Measurements from ENCODE around the gene S100A7. TPM values are rescaled to one million over a fixed set of nuclear protein-coding genes. Genes with fewer than 3 reads are reported as not detected.
A peak's percentile ranks its signal among the peaks of the same experiment; 100 is the strongest.

Gene S100A7
- total RNA-seq, 2 experiments from 2014 or later, result not detected

GRCh38 chr1:153434746-153435455, 25.6 kb downstream of the S100A7 start:
- ChIA-PET POLR2A (no interaction called here), CTCF (no interaction called here)
- Mint-ChIP-seq H3K27me3 (peaks cover 3% of the 10 kb centered on the region), H3K4me1 (no peaks in the 10 kb centered on the region), H3K27ac (no peak overlapping the region), H3K9me3 (no peaks in the 10 kb centered on the region), H3K4me3 (no peak overlapping the region), H3K36me3 (ENCODE audit: low read depth) (no peaks in the 10 kb centered on the region)
- no peak for DNase-seq

- Mint-ChIP-seq H3K4me3 (no peak overlapping the region), H3K27me3 (peaks cover 7% of the 10 kb centered on the region), H3K4me1 (no peaks in the 10 kb centered on the region), H3K36me3 (ENCODE audit: low read depth) (no peaks in the 10 kb centered on the region), H3K9me3 (no peaks in the 10 kb centered on the region), H3K27ac (no peak overlapping the region)
- no peak for DNase-seq
- POLR2A ChIA-PET, result no interaction called here
- CTCF ChIA-PET, result no interaction called here
Measured at GRCh38 chr1:153432874-153433681, 27.4 kb downstream of the S100A7 start.

- no peak for DNase-seq
- no peaks in the 10 kb centered on the region for H3K36me3 Mint-ChIP-seq (ENCODE audit: low read depth)
- ChIA-PET POLR2A (no interaction called here), CTCF (no interaction called here)
- H3K27ac Mint-ChIP-seq, result no peak overlapping the region
- H3K4me1 Mint-ChIP-seq, result no peaks in the 10 kb centered on the region
- no peaks in the 10 kb centered on the region for H3K9me3 Mint-ChIP-seq
- no peak overlapping the region for H3K4me3 Mint-ChIP-seq
- H3K27me3 Mint-ChIP-seq, result peaks cover 7% of the 10 kb centered on the region
Measured at GRCh38 chr1:153431928-153432327, 28.5 kb downstream of the S100A7 start.

DNA sequence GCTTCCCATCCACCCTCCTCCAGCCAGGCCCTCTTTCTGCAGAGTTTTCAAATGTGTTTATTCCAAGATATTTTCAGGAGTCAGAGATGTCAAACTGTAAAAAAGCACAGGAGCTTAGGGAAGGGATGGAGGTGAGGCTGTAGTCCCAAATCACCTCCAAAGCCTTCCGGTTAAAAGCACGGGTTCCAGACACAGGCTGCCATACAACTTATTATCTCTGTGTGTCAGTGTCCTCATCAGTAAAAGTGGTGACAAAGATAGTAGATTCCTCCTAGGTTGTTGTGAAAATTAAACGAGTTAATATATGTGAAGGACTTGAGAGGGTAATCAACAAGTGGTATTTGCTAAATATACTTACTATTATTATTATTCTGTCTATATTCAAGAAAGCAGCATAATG, 29.0 kb downstream of the S100A7 start:
- Mint-ChIP-seq H3K4me1 (no peaks in the 10 kb centered on the region), H3K36me3 (ENCODE audit: low read depth) (no peaks in the 10 kb centered on the region), H3K27me3 (peaks cover 7% of the 10 kb centered on the region), H3K9me3 (no peaks in the 10 kb centered on the region), H3K27ac (no peak overlapping the region), H3K4me3 (no peak overlapping the region)
- ChIA-PET POLR2A (no interaction called here), CTCF (no interaction called here)
- DNase-seq, result no peak

GRCh38 chr1:153431002-153431401, 29.4 kb downstream of the S100A7 start:
- no peaks in the 10 kb centered on the region for H3K4me1 Mint-ChIP-seq
- no peak overlapping the region for H3K27ac Mint-ChIP-seq
- no peaks in the 10 kb centered on the region for H3K36me3 Mint-ChIP-seq (ENCODE audit: low read depth)
- no peaks in the 10 kb centered on the region for H3K9me3 Mint-ChIP-seq
- no peak for DNase-seq
- H3K4me3 Mint-ChIP-seq, result no peak overlapping the region
- peaks cover 7% of the 10 kb centered on the region for H3K27me3 Mint-ChIP-seq
- CTCF ChIA-PET, result no interaction called here
- POLR2A ChIA-PET, result no interaction called here

GRCh38 chr1:153430561-153430960, 29.9 kb downstream of the S100A7 start:
- CTCF ChIA-PET, result no interaction called here
- peaks cover 7% of the 10 kb centered on the region for H3K27me3 Mint-ChIP-seq

DNA sequence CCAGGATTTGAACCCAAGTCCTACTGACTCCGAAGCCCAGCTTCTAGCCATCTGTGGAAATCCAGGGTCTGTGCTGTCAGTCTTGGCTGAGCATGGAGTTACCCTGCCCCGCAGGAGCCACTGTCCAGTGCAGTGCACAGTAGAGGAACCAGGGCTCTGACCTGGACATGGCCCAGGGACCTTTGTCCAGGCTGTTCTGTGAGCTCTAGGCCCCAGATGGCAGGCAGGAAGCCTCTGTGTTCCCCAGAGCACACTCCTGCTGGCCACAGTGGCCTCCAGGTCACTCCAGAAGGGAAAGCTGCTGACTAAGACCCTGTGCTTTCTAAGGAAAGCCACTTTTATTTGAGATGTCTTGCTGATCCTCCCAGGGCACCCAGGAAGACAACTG, 30.3 kb downstream of the S100A7 start:
- H3K27me3 Mint-ChIP-seq, result peaks cover 10% of the 10 kb centered on the region
- no peaks in the 10 kb centered on the region for H3K4me1 Mint-ChIP-seq
- CTCF ChIA-PET, result no interaction called here
- no peaks in the 10 kb centered on the region for H3K9me3 Mint-ChIP-seq
- no peak overlapping the region for H3K27ac Mint-ChIP-seq
- no peak overlapping the region for H3K4me3 Mint-ChIP-seq
- H3K36me3 Mint-ChIP-seq (ENCODE audit: low read depth), result no peaks in the 10 kb centered on the region
- POLR2A ChIA-PET, result no interaction called here
- DNase-seq, result no peak

More at GRCh38 chr1:153430561-153430960, 29.9 kb downstream of the S100A7 start:
- Mint-ChIP-seq H3K9me3 (no peaks in the 10 kb centered on the region), H3K27ac (no peak overlapping the region), H3K4me3 (no peak overlapping the region), H3K4me1 (no peaks in the 10 kb centered on the region), H3K36me3 (ENCODE audit: low read depth) (no peaks in the 10 kb centered on the region)
- POLR2A ChIA-PET, result no interaction called here
- DNase-seq, result no peak

- Mint-ChIP-seq H3K27ac (no peak overlapping the region), H3K27me3 (peaks cover 13% of the 10 kb centered on the region), H3K4me3 (no peak overlapping the region), H3K4me1 (no peaks in the 10 kb centered on the region), H3K36me3 (ENCODE audit: low read depth) (no peaks in the 10 kb centered on the region), H3K9me3 (no peaks in the 10 kb centered on the region)
- CTCF ChIA-PET, result no interaction called here
- POLR2A ChIA-PET, result no interaction called here
- DNase-seq, result no peak
Measured at GRCh38 chr1:153429266-153430165, 30.9 kb downstream of the S100A7 start.

- DNase-seq, result no peak
- Mint-ChIP-seq H3K9me3 (no peaks in the 10 kb centered on the region), H3K27me3 (peaks cover 13% of the 10 kb centered on the region), H3K27ac (no peak overlapping the region), H3K4me1 (no peaks in the 10 kb centered on the region), H3K36me3 (ENCODE audit: low read depth) (no peaks in the 10 kb centered on the region), H3K4me3 (no peak overlapping the region)
- POLR2A ChIA-PET, result no interaction called here
- CTCF ChIA-PET, result no interaction called here
Measured at GRCh38 chr1:153428791-153429190, 31.7 kb downstream of the S100A7 start.

DNA sequence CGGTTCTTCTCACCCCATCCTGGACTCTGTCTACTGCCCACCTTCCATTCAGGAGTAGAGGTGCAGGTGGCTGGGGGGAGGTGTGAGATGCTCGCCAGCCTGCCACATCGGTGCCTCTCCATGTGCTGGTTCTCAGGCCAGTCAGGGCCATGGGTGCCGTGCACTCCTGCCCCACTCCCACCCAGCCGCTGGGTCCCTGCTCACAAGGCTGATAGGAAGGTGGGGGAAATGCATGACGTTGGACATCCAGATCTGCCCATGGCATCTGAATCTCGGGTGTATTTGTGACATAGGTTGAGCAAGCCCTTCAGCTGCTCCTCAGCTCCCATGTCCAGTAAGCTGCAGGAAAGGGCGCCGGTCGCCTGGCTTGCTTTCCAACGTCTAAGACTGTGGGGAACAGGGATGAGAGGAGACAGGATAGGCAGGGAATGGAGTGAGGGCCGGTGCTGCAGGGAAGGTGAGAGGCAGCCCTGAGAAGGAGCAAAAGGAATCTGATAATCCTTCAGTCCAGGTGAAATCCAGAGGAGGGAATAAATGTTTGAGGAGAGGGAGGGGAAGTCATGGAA, 32.3 kb downstream of the S100A7 start:
- DNase-seq, result no peak
- CTCF ChIA-PET, result no interaction called here
- H3K4me3 Mint-ChIP-seq, result no peak overlapping the region
- H3K4me1 Mint-ChIP-seq, result no peaks in the 10 kb centered on the region
- H3K9me3 Mint-ChIP-seq, result no peaks in the 10 kb centered on the region
- no peak overlapping the region for H3K27ac Mint-ChIP-seq
- POLR2A ChIA-PET, result no interaction called here
- H3K36me3 Mint-ChIP-seq (ENCODE audit: low read depth), result no peaks in the 10 kb centered on the region
- peaks cover 13% of the 10 kb centered on the region for H3K27me3 Mint-ChIP-seq

DNA sequence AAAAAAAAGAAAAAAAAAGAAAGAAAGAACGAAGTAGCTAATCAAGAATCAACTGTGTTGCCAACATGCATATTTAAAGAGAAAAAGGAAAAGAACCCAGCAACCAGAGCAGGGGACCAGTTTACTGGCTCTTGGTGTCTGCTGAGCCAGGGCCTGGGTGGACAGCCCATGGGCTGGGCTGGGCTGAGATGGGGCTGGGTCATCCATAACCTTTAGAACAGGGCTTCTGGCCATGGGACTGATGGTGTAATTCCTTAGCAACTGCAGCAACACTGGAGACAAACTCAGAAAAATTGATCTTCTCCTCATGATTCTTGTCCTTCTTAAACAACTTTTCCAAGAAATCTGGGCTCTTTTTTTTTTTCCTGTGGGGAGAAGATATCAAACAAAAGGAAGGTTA, 33.6 kb downstream of the S100A7 start:
- Mint-ChIP-seq H3K4me3 (no peak overlapping the region), H3K36me3 (ENCODE audit: low read depth) (no peaks in the 10 kb centered on the region), H3K9me3 (no peaks in the 10 kb centered on the region), H3K4me1 (no peaks in the 10 kb centered on the region), H3K27ac (no peak overlapping the region), H3K27me3 (peaks cover 13% of the 10 kb centered on the region)
- POLR2A ChIA-PET, result no interaction called here
- DNase-seq, result no peak
- CTCF ChIA-PET, result no interaction called here

DNA sequence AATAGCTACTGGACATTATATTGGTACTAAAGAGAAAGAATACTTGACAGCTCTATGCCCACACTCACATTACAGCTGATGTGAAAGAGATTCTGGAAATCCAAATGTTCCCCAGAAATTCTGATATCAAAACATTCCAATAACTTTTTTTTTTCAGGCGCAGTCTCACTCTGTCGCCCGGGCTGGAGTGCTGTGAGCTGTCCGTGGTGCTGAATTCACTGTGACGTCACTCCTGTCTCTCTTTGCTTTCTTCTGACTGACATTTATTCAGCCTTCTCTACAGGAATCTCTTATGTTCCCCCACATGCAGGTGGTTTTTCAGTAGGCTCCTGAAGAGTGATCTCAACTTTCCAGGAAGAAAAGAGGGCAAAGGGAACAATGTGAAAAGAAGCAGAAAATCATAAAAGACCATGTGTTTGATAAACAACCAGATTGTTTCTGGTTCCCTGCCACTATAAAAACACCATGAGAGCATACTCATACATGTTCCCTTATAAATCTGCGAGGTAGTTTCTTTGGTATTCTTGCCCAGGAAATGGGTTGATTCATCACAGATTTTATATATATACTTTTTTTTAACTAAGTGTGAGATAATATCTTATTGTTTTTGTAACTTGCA, 37.9 kb downstream of the S100A7 start:
- CTCF ChIA-PET, result interaction anchor here (0.7 to 1.1 kb wide), 2 partner anchors 61 to 73 kb away, joined by 3 read pairs; no protein-coding TSS in a partner anchor
- Mint-ChIP-seq H3K9me3 (no peaks in the 10 kb centered on the region), H3K27ac (no peak overlapping the region), H3K27me3 (peaks cover 9% of the 10 kb centered on the region), H3K4me1 (no peaks in the 10 kb centered on the region), H3K36me3 (ENCODE audit: low read depth) (no peaks in the 10 kb centered on the region), H3K4me3 (no peak overlapping the region)
- POLR2A ChIA-PET, result no interaction called here
- DNase-seq, result peak; percentile 77

GRCh38 chr1:153420306-153420705, 40.1 kb downstream of the S100A7 start:
- peaks cover 6% of the 10 kb centered on the region for H3K27me3 Mint-ChIP-seq
- no peak overlapping the region for H3K4me3 Mint-ChIP-seq
- no peaks in the 10 kb centered on the region for H3K4me1 Mint-ChIP-seq
- no peak overlapping the region for H3K27ac Mint-ChIP-seq
- H3K9me3 Mint-ChIP-seq, result no peaks in the 10 kb centered on the region
- CTCF ChIA-PET, result no interaction called here
- POLR2A ChIA-PET, result no interaction called here
- no peak for DNase-seq
- no peaks in the 10 kb centered on the region for H3K36me3 Mint-ChIP-seq (ENCODE audit: low read depth)
